ENCODE data around the gene ARF5. TPM values are rescaled to one million over a fixed set of nuclear protein-coding genes. Genes with fewer than 3 reads are reported as not detected.

ARF5 gene
- total RNA-seq, 4 donors from 2014 or later = 187 to 270 (median 237) TPM

DNA sequence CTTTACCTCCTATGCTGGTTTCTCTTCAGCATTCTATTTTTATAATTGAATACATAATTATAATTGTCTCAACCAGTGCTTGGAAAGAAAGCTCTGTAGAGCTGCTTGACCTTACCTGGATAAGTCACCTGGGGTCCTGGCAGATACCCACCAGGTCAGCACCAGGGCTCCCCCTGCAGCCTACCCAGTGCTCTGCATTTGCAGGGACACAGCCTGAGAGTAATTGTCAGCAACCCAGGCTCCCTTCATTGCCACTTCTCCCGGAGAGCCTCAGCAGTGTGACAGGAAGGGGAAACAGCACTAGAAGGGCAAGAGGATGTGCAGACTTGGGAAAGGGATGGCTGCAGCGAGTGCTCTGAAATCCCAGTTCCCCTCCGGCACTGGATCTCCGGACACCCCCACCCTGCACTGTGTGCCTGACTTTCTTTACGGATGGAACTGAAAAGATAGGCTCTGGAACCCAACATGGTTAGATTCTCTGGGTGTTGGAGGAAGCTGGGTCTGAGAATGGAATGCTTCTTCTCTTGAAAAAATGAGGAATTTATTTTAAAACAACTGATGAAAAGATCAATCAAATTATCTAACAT is 41.1 kb downstream of the ARF5 start:
- TF ChIP-seq, protein P1, sequence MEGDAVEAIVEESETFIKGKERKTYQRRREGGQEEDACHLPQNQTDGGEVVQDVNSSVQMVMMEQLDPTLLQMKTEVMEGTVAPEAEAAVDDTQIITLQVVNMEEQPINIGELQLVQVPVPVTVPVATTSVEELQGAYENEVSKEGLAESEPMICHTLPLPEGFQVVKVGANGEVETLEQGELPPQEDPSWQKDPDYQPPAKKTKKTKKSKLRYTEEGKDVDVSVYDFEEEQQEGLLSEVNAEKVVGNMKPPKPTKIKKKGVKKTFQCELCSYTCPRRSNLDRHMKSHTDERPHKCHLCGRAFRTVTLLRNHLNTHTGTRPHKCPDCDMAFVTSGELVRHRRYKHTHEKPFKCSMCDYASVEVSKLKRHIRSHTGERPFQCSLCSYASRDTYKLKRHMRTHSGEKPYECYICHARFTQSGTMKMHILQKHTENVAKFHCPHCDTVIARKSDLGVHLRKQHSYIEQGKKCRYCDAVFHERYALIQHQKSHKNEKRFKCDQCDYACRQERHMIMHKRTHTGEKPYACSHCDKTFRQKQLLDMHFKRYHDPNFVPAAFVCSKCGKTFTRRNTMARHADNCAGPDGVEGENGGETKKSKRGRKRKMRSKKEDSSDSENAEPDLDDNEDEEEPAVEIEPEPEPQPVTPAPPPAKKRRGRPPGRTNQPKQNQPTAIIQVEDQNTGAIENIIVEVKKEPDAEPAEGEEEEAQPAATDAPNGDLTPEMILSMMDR (IDR thresholded peaks at IDR 0.05) = no peak
- TF ChIP-seq POLR2A (IDR thresholded peaks at IDR 0.05) = no peak
- WGBS, 2 donors = 19 to 21% methylated on average over 5 of the region's 5 CpGs
- no peak for DNase-seq (ENCODE audit: low spot score in 2 of 2)
- intact Hi-C loops (cut with DNase I; ENCODE audit: low total_unique reads) = no loop called here
- no peak overlapping the region for H3K4me3 ChIP-seq (ENCODE audit: low read depth, poor library complexity, severe bottlenecking)

DNA sequence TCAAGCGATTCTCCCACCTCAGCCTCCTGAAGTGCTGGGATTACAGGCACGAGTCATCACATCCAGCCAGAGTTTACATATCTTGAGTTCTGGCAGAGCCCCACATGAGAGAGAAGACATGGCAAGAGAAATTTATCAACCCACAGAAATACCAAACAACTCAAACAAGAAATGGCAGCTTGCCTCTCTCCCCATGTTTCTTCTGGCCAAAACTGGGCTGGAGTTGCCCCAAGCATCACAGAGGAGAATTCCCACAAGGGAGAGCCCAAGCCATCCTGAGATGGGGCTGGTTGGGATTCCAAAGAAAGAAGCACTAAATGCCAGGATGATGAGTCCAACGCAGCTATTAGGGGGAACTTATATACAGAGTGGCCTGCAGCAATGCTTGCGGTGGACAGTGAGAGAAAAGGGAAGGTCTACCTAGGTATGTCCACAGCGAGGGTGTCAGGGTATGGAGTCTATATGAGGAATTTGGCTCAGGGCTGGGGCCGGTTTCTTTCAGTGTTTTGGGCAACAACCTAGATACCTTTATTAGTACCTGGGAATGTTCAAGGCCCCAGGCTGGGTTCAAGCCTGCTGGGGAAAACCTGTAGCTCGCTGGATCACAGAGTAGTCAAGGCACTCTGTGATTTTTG is 44.2 kb downstream of the ARF5 start:
- 63 to 75% methylated on average over 7 of the region's 7 CpGs for WGBS, 2 donors
- no peak for TF ChIP-seq POLR2A (IDR thresholded peaks at IDR 0.05)
- TF ChIP-seq, protein P1 (IDR thresholded peaks at IDR 0.05) = no peak
- intact Hi-C loops (cut with DNase I; ENCODE audit: low total_unique reads) = no loop called here
- H3K4me3 ChIP-seq (ENCODE audit: low read depth, poor library complexity, severe bottlenecking) = no peak overlapping the region
- no peak for DNase-seq (ENCODE audit: low spot score in 2 of 2)

DNA sequence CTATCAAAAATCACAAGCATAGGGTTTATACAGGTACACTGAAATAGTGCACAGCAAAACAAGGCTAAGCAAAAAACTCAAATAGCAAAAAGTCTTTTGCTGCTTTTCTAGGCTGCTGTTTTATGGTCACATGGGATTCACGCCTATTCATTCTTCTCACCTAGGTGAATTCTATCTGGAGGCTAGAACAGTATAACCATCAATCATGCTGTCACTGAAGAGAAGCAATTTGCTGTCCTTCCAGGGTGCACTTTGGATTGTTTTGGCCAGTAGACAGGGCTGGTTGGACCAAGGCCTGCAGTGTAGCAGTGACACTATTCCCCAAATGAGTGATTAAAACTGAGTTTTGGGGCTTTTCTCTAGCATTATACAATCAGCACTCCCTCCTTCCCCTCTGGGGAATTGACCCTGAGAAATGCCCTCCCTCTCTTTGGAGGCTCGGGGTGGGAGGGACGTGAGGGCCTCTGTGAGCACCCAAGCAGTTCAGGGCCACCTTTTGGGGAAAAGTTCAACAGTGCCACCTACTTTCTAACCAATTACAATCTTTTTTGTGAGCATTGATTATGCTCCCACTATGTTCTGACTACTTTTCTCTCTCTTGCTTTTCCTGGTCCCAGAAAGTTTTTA is 47.6 kb downstream of the ARF5 start:
- TF ChIP-seq, protein P1 (IDR thresholded peaks at IDR 0.05) = no peak
- no peak for TF ChIP-seq POLR2A (IDR thresholded peaks at IDR 0.05)
- H3K4me3 ChIP-seq (ENCODE audit: low read depth, poor library complexity, severe bottlenecking) = no peak overlapping the region
- intact Hi-C loops (cut with DNase I; ENCODE audit: low total_unique reads) = no loop called here
- WGBS, 2 donors = 48 to 59% methylated on average over 3 of the region's 3 CpGs
- no peak for DNase-seq (ENCODE audit: low spot score in 2 of 2)

DNA sequence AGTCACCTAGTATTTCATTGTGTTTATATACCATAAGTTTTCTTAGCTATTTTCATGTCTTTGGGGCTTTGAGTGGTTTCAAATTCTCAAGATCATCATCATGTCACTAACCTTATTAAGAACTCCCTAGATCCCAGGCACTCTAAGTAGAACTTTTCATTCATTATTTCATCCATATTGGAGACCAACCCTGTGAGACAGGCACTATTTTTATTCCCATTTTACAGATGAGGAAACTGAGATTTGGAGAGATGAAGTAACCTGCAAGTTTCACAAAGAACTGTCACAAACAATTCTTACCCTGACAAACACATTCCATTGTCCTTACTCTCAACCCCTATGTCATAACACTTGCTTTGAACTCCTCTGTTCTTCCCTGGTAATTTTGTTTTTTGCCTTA is 50.0 kb downstream of the ARF5 start:
- intact Hi-C loops (cut with DNase I; ENCODE audit: low total_unique reads) = no loop called here
- no peak for DNase-seq (ENCODE audit: low spot score in 2 of 2)
- no peak overlapping the region for H3K4me3 ChIP-seq (ENCODE audit: low read depth, poor library complexity, severe bottlenecking)
- TF ChIP-seq POLR2A (IDR thresholded peaks at IDR 0.05) = no peak

Other genes with a start within 250 kb of the ARF5 start
- gene ZNF800, start 195.7 kb upstream of the ARF5 start, total RNA-seq = 10 to 100 TPM; 43.3 to 60.9 (median 49.3) TPM
- gene GCC1, start 2.8 kb upstream of the ARF5 start, total RNA-seq = 10 to 100 TPM; 20.2 to 27.2 (median 22.1) TPM
- gene FSCN3, start 5.3 kb downstream of the ARF5 start, total RNA-seq = 1 to 10 TPM in 3 of 4 donors, not detected in 1; 1.6 to 3.7 (median 2.2) TPM
- gene PAX4, start 29.7 kb downstream of the ARF5 start, total RNA-seq = not detected
- 10 to 100 TPM; 62.0 to 89.4 (median 82.1) TPM for gene SND1, start 63.8 kb downstream of the ARF5 start, total RNA-seq